Testis (tissue), 3 donors: ENCODE results near the gene FBXL12. TPM values are rescaled to one million over a fixed set of nuclear protein-coding genes. Genes with fewer than 3 reads are reported as not detected.
A peak's percentile ranks its signal among the peaks of the same experiment; 100 is the strongest.
"Not testable (repeated sequence)": the region's sequence is repeated elsewhere in the genome, so short reads cannot be mapped to it uniquely, and the experiment has no call there.

ENCODE experiments used
- DNase-seq: peaks from one replicate; pipeline ENCODE4 v3.0.0-alpha.2; 2019
- H3K27ac ChIP-seq, 2 donors: fragments of 200-600 bp; sonication (generic); one replicate each; pipeline ENCODE4 v1.5.1; 2019
- H3K27me3 ChIP-seq: fragments of 200-600 bp; sonication (generic); one replicate; pipeline ENCODE4 v1.5.1; 2019
- H3K36me3 ChIP-seq: fragments of 200-600 bp; sonication (generic); one replicate; pipeline ENCODE4 v1.5.1; 2017; ENCODE audit warnings: low read depth; ENCODE audit errors: missing control alignments
- H3K4me1 ChIP-seq: fragments of 200-600 bp; sonication (generic); one replicate; pipeline ENCODE4 v1.5.1; 2019
- H3K4me3 ChIP-seq, 2 donors: fragments of 200-600 bp; sonication (generic); one replicate each; pipeline ENCODE4 v1.5.1; 2017 to 2019
- H3K9me3 ChIP-seq: fragments of 200-600 bp; sonication (generic); one replicate; pipeline ENCODE4 v1.5.1; 2017
- CTCF ChIP-seq, 3 experiments: fragments of 450-650 bp in 2 of 3; fragments of 200-600 bp in 1 of 3; sonication (generic) in 1 of 3; IDR thresholded peaks; one replicate each; pipeline ENCODE4 v1.5.1; 2016 to 2019; ENCODE audit warnings: antibody characterized with exemption in 3 of 3, mild to moderate bottlenecking in 2 of 3, moderate library complexity in 1 of 3
- POLR2A ChIP-seq: fragments of 450-650 bp; IDR thresholded peaks from one replicate; pipeline ENCODE4 v1.6.1; 2017; ENCODE audit warnings: antibody characterized with exemption, mild to moderate bottlenecking, moderate library complexity
- WGBS, 2 donors: methylation state at CpG; one replicate each; pipeline ENCODE4 v1.1.5; 2018; 5-methylcytosine and 5-hydroxymethylcytosine counted together
- intact Hi-C: fragments of 100-400 bp; cut with DNase I; formaldehyde crosslinking; loops from one replicate; pipeline ENCODE4 v1.15.1; 2023; ENCODE audit warnings: low total_unique reads
- polyA plus RNA-seq: library from polyadenylated mRNA; stranded (reverse); fragments of 350-450 nt; fragmentation: Illumina TruSeq; extraction: RNeasy Lipid Tissue Mini Kit (QIAGEN cat#74804); gene quantifications from one replicate; pipeline ENCODE4 v1.2.3, GENCODE V29; 2014; ENCODE audit warnings: low read depth, low replicate concordance; ENCODE audit not compliant: insufficient read depth
- total RNA-seq, 2 donors: library from RNA; depleted of rRNA; stranded (reverse); fragments of >200 nt; gene quantifications; one replicate each; pipeline ENCODE4 v1.2.3, GENCODE V29; 2016

FBXL12 gene
- total and polyA plus RNA-seq, 3 donors from 2014 or later = 24.7 to 42.6 (median 38.7) TPM

- Histone ChIP-seq H3K4me1 (peaks cover 21% of the 10 kb centered on the region), H3K36me3 (no peaks in the 10 kb centered on the region), H3K27ac (no peak overlapping the region), H3K27me3 (no peaks in the 10 kb centered on the region), H3K4me3 (no peak overlapping the region), H3K9me3 (no peaks in the 10 kb centered on the region)
- TF ChIP-seq POLR2A (no peak), CTCF (IDR thresholded peaks at IDR 0.05) (no peak)
- intact Hi-C loops = no loop called here
- DNase-seq = no peak
- WGBS, 2 donors = 81% methylated on average over 7 of the region's 7 CpGs; no CpG with 5 or more reads in 1 of the 2 donors
Observed at GRCh38 chr19:9849791-9850190, 30.9 kb upstream of the FBXL12 start.

- Histone ChIP-seq H3K27ac (no peak overlapping the region), H3K4me1 (peaks cover 32% of the 10 kb centered on the region), H3K36me3 (no peaks in the 10 kb centered on the region), H3K4me3 (no peak overlapping the region), H3K27me3 (no peaks in the 10 kb centered on the region), H3K9me3 (no peaks in the 10 kb centered on the region)
- DNase-seq = no peak
- 82 to 86% methylated on average over 17 to 23 of the region's 23 CpGs for WGBS, 2 donors
- intact Hi-C loops = no loop called here
- no peak for TF ChIP-seq POLR2A
- TF ChIP-seq CTCF (IDR thresholded peaks at IDR 0.05) = no peak
Observed at GRCh38 chr19:9848762-9849161, 29.9 kb upstream of the FBXL12 start.

DNA sequence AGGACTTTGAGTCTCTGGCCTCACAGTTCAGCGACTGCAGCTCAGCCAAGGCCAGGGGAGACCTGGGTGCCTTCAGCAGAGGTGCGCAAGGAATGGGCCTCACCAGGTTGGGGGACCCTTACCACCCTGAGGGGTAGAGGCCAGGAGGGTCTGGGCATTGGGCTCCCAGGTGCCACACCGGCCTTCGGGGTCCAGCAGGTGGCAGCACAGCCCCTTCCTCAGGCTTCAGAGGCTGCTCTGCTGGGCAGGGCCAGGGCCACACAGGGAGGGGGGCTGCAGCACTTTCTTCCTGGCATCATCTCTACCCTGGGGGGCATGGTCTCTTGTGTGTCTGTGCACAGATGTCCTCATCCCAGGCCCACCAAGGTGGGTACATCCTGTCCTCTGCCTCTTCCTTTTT, 29.2 kb upstream of the FBXL12 start:
- DNase-seq = no peak
- no peak for TF ChIP-seq CTCF (IDR thresholded peaks at IDR 0.05)
- no peak for TF ChIP-seq POLR2A
- Histone ChIP-seq H3K4me1 (peaks cover 38% of the 10 kb centered on the region), H3K4me3 (no peak overlapping the region), H3K9me3 (no peaks in the 10 kb centered on the region), H3K27me3 (no peaks in the 10 kb centered on the region), H3K27ac (peak overlapping the region in 1 of 2 donors; percentile 62), H3K36me3 (no peaks in the 10 kb centered on the region)
- intact Hi-C loops = no loop called here
- 60 to 83% methylated on average over 1 to 4 of the region's 4 CpGs for WGBS, 2 donors

DNA sequence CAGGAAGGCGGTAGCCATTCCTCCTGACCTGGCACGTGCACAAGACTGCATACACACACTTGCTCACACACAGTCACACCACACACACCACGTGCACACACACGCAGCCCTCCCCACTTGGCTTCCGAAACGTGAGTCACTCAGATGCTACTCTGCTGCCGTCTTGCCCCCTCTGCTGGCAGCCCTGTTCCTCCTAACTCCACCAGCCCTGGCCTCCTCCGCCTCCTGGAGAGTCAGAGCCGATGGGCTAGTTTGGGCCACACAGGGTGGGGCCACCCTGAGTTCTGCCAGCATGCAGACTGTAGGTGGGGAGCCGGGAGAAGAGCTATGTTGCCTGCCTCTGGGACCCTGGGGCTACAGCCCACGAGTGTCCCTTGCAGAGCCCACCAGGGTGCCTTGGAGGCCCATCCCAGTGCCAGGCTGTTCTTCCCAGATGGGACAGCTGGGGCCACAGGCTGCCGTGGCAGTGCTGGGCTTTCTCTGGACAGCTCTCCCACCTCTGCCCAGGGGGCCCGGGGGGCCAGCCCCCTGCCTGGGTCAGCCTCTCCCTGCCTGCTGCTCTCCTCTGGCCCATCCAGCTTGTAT, 28.3 kb upstream of the FBXL12 start:
- intact Hi-C loops = no loop called here
- no peaks in the 10 kb centered on the region for H3K27me3 ChIP-seq
- H3K36me3 ChIP-seq = no peaks in the 10 kb centered on the region
- H3K9me3 ChIP-seq = no peaks in the 10 kb centered on the region
- H3K27ac ChIP-seq = peak overlapping the region; percentile 55 to 62
- no peak overlapping the region for H3K4me3 ChIP-seq
- WGBS, 2 donors = 43 to 83% methylated on average over 1 to 12 of the region's 13 CpGs
- peak; percentile 90 for DNase-seq
- peaks cover 47% of the 10 kb centered on the region for H3K4me1 ChIP-seq
- TF ChIP-seq CTCF (IDR thresholded peaks at IDR 0.05) (peak; percentile 55 to 65 (median 55)), POLR2A (no peak)

DNA sequence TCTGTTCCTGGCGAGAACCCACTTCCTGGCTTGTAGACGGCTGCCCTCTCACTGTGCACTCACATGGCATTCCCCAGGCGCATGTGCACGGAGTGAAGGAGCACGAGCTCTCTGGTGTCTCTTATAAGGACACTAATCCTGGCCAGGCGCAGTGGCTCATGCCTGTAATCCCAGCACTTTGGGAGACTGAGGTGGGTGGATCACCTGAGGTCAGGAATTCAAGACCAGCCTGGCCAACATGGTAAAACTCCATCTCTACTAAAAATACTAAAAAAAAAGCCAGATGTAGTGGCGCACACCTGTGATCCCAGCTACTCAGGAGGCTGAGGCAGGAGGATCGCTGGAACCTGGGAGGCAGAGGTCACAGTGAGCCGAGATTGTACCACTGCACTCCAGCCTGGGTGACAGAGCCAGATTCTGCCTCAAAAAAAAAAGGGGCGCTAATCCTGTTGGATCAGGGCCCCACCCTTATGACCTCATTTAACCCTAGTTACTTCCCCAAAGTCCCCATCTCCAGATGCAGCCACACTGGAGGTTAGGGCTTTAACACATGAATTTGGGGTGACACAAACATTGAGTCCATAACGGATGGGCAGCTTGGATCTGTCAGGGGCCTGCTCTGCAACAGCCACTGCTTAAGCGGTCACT, 24.9 kb upstream of the FBXL12 start:
- H3K36me3 ChIP-seq, DNase-seq, H3K4me3 ChIP-seq, intact Hi-C loops, H3K27me3 ChIP-seq, H3K9me3 ChIP-seq: not testable (repeated sequence)
- Histone ChIP-seq H3K4me1 (peaks cover 63% of the 10 kb centered on the region), H3K27ac (peak overlapping the region; percentile 75 to 76)
- WGBS, 2 donors = 71 to 77% methylated on average over 12 of the region's 12 CpGs
